Neural progenitor cell (in vitro differentiated cells): ENCODE data around the gene GPATCH2L.

Experiments
- EZH2 ChIP-seq: fragments of 200-600 bp; sonication (generic); IDR thresholded peaks from 2 replicates; pipeline ENCODE4 v1.6.1; 2017; ENCODE audit warnings: antibody characterized with exemption, mild to moderate bottlenecking, moderate library complexity
- EZH2phosphoT487 ChIP-seq: fragments of 200-600 bp; sonication (generic); IDR thresholded peaks from 2 replicates; pipeline ENCODE4 v1.6.1; 2017; ENCODE audit warnings: antibody characterized with exemption
- TF ChIP-seq, protein P1 (sequence below): fragments of 200-600 bp; sonication (generic); IDR thresholded peaks from 2 replicates; pipeline ENCODE4 v1.5.1; 2017; ENCODE audit warnings: antibody characterized with exemption, mild to moderate bottlenecking

DNA sequence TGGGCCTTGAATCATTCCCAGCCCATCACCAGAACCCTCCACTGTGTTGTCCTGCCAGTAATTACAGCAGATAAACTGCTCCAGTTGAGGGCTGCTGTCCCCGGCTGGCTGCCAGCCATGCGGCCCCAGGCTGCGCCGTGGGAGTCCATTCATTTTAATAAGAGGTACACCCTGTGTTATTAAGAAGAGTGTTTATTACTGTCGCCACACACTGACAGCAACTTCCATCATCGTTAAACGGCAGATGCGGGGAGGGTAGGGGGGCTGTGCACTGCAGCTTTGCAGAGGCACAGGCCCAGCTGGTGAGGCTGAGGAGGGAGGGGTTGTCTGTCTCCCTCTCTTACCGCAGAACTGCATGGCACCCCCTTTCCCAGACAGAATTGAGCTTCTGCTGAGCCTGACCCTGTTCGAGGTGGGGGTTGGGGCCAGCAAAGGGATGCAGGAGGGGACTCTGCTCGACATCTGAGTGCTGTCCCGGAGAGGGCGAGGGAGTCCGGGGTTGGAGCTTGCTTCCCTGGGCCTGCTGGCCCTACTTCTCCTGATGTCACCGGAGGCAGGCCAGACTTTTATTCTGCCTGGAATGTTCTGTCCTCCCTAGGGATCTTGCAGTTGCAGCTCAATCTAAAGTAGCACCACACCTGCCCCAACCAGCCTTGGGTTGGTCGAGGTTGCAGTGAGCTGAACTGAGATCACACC lies 33.8 kb upstream of the GPATCH2L start:
- TF ChIP-seq, protein P1, sequence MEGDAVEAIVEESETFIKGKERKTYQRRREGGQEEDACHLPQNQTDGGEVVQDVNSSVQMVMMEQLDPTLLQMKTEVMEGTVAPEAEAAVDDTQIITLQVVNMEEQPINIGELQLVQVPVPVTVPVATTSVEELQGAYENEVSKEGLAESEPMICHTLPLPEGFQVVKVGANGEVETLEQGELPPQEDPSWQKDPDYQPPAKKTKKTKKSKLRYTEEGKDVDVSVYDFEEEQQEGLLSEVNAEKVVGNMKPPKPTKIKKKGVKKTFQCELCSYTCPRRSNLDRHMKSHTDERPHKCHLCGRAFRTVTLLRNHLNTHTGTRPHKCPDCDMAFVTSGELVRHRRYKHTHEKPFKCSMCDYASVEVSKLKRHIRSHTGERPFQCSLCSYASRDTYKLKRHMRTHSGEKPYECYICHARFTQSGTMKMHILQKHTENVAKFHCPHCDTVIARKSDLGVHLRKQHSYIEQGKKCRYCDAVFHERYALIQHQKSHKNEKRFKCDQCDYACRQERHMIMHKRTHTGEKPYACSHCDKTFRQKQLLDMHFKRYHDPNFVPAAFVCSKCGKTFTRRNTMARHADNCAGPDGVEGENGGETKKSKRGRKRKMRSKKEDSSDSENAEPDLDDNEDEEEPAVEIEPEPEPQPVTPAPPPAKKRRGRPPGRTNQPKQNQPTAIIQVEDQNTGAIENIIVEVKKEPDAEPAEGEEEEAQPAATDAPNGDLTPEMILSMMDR = no peak
- TF ChIP-seq EZH2 (no peak), EZH2phosphoT487 (no peak)
